Measurements from ENCODE around the gene OAF.

OAF gene

DNA sequence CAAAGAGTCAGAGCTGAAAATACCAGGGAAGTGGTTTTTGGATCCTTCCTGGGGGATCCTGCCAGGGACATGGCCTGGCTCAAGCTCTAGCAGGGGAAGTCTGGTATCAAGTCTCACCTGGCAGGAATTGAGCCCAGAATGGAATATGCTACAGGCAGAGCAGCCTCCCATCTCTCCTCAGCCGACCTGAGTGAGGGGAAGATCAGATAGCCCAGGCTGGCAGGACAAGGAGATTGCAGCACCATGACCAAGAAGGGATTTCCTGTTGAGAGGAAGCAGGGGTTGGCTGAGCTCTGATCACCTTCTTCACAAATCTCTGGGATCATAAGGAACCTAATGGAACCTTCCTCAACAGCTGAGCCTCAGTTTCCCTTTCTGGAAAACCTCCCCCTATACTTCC, 13.0 kb downstream of the OAF start:
- H3K27ac ChIP-seq (ENCODE audit: low read depth, low read length): no peak overlapping the region
- H3K9ac ChIP-seq (ENCODE audit: low read length): no peak overlapping the region
- no peaks in the 10 kb centered on the region for H3K4me1 ChIP-seq (ENCODE audit: control insufficient read depth, insufficient read depth, low read length)
- no peak overlapping the region for H3K4me3 ChIP-seq (ENCODE audit: low read length)
- no peaks in the 10 kb centered on the region for H3K36me3 ChIP-seq (ENCODE audit: control insufficient read depth, insufficient read depth, low read length)
- H3K27me3 ChIP-seq (ENCODE audit: control insufficient read depth, insufficient read depth, low read length): no peaks in the 10 kb centered on the region

GRCh38 chr11:120224361-120224760, 13.5 kb downstream of the OAF start:
- no peak overlapping the region for H3K9ac ChIP-seq (ENCODE audit: low read length)
- H3K36me3 ChIP-seq (ENCODE audit: control insufficient read depth, insufficient read depth, low read length): no peaks in the 10 kb centered on the region
- no peaks in the 10 kb centered on the region for H3K4me1 ChIP-seq (ENCODE audit: control insufficient read depth, insufficient read depth, low read length)
- H3K27ac ChIP-seq (ENCODE audit: low read depth, low read length): no peak overlapping the region
- no peak overlapping the region for H3K4me3 ChIP-seq (ENCODE audit: low read length)
- H3K27me3 ChIP-seq (ENCODE audit: control insufficient read depth, insufficient read depth, low read length): no peaks in the 10 kb centered on the region

DNA sequence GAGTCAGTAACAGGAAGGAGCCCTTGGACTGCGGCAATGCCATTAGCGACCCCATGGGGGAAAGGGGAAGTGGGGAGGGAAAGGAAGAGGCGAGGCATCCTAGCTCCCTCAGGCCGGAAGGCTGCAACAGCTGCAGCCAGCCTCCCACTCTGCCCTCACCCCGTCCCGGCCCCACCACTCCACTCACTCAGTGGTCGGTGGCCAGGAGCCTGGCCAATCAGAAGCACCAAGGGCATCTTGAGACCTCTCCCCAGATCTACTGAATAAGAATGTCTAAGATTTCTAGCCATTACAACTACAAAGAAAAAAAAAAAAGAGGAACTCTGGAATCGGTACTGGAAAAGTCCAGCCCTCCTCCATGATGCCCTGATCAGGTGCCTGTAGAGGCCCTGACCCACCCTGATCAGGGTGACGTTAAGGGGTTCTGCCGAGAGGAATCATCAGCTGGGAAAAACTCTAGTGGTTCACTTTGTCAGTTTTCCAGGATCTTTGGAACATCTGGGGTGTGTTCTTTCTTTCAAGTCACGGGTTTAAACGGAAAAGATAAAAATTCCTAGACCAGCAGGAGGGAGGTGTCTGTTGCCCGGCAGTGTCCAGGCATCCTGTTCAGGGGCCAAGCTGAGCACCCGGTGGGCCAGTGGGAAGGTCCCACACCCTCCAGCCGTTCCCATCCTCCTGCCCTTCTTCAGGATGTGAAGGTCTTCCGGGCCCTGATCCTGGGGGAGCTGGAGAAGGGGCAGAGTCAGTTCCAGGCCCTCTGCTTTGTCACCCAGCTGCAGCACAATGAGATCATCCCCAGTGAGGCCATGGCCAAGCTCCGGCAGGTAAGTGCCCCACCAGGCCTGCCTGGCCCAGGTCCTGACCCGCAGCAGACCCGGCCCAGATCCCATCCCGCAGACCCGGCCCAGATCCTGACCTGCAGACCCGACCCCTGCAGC, 14.4 kb downstream of the OAF start:
- H3K27me3 ChIP-seq (ENCODE audit: control insufficient read depth, insufficient read depth, low read length): no peaks in the 10 kb centered on the region
- H3K27ac ChIP-seq (ENCODE audit: low read depth, low read length): peak overlapping the region; percentile 23
- no peak overlapping the region for H3K4me3 ChIP-seq (ENCODE audit: low read length)
- no peaks in the 10 kb centered on the region for H3K36me3 ChIP-seq (ENCODE audit: control insufficient read depth, insufficient read depth, low read length)
- no peaks in the 10 kb centered on the region for H3K4me1 ChIP-seq (ENCODE audit: control insufficient read depth, insufficient read depth, low read length)
- no peak overlapping the region for H3K9ac ChIP-seq (ENCODE audit: low read length)

- no peaks in the 10 kb centered on the region for H3K27me3 ChIP-seq (ENCODE audit: control insufficient read depth, insufficient read depth, low read length)
- H3K4me1 ChIP-seq (ENCODE audit: control insufficient read depth, insufficient read depth, low read length): no peaks in the 10 kb centered on the region
- H3K9ac ChIP-seq (ENCODE audit: low read length): no peak overlapping the region
- H3K36me3 ChIP-seq (ENCODE audit: control insufficient read depth, insufficient read depth, low read length): no peaks in the 10 kb centered on the region
- no peak overlapping the region for H3K4me3 ChIP-seq (ENCODE audit: low read length)
- H3K27ac ChIP-seq (ENCODE audit: low read depth, low read length): no peak overlapping the region
Observed at GRCh38 chr11:120226242-120226641, 15.4 kb downstream of the OAF start.

GRCh38 chr11:120226714-120227113, 15.9 kb downstream of the OAF start:
- no peak overlapping the region for H3K4me3 ChIP-seq (ENCODE audit: low read length)
- H3K36me3 ChIP-seq (ENCODE audit: control insufficient read depth, insufficient read depth, low read length): no peaks in the 10 kb centered on the region
- H3K4me1 ChIP-seq (ENCODE audit: control insufficient read depth, insufficient read depth, low read length): no peaks in the 10 kb centered on the region
- H3K27me3 ChIP-seq (ENCODE audit: control insufficient read depth, insufficient read depth, low read length): no peaks in the 10 kb centered on the region
- no peak overlapping the region for H3K27ac ChIP-seq (ENCODE audit: low read depth, low read length)
- no peak overlapping the region for H3K9ac ChIP-seq (ENCODE audit: low read length)

DNA sequence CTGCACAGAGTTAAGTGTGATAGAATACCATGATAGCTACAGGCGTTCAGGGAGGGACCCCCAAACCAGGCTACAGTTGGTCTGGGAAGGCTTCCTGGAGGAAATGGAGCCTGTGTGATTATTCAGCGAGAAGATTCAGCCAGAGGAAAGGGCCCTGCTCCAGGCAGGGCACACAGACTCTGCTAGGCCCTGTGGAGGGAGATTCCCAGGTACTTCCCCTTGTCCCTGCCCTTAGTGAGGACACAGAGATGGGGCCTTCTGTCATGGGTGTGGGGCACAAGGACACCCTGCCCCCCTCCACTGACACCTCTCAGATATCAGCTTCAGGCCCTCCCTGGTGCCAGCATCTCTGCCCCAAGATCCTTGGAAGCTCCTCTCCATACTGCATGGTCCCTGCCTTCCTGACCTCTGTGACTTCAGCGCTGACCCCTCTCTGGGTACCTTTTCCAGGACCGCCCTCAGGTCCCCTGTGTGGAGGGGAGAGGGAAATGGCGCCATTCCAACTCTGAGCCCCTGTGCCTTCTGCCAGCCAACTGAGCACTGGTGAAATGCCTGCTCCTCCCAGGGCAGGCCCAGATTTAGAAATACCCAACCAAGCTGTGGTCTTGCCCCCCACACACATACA, 16.5 kb downstream of the OAF start:
- no peaks in the 10 kb centered on the region for H3K4me1 ChIP-seq (ENCODE audit: control insufficient read depth, insufficient read depth, low read length)
- no peaks in the 10 kb centered on the region for H3K36me3 ChIP-seq (ENCODE audit: control insufficient read depth, insufficient read depth, low read length)
- H3K27ac ChIP-seq (ENCODE audit: low read depth, low read length): no peak overlapping the region

GRCh38 chr11:120228794-120229384, 18.1 kb downstream of the OAF start:
- no peak overlapping the region for H3K9ac ChIP-seq (ENCODE audit: low read length)
- no peaks in the 10 kb centered on the region for H3K27me3 ChIP-seq (ENCODE audit: control insufficient read depth, insufficient read depth, low read length)
- no peak overlapping the region for H3K4me3 ChIP-seq (ENCODE audit: low read length)
- no peak overlapping the region for H3K27ac ChIP-seq (ENCODE audit: low read depth, low read length)
- no peaks in the 10 kb centered on the region for H3K36me3 ChIP-seq (ENCODE audit: control insufficient read depth, insufficient read depth, low read length)
- H3K4me1 ChIP-seq (ENCODE audit: control insufficient read depth, insufficient read depth, low read length): no peaks in the 10 kb centered on the region

More for the DNA sequence above, 16.5 kb downstream of the OAF start:
- no peak overlapping the region for H3K9ac ChIP-seq (ENCODE audit: low read length)
- no peaks in the 10 kb centered on the region for H3K27me3 ChIP-seq (ENCODE audit: control insufficient read depth, insufficient read depth, low read length)
- H3K4me3 ChIP-seq (ENCODE audit: low read length): no peak overlapping the region

- no peak overlapping the region for H3K4me3 ChIP-seq (ENCODE audit: low read length)
- no peaks in the 10 kb centered on the region for H3K36me3 ChIP-seq (ENCODE audit: control insufficient read depth, insufficient read depth, low read length)
- no peak overlapping the region for H3K9ac ChIP-seq (ENCODE audit: low read length)
- H3K4me1 ChIP-seq (ENCODE audit: control insufficient read depth, insufficient read depth, low read length): no peaks in the 10 kb centered on the region
- H3K27me3 ChIP-seq (ENCODE audit: control insufficient read depth, insufficient read depth, low read length): no peaks in the 10 kb centered on the region
- no peak overlapping the region for H3K27ac ChIP-seq (ENCODE audit: low read depth, low read length)
Observed at GRCh38 chr11:120229451-120230424, 18.9 kb downstream of the OAF start.

DNA sequence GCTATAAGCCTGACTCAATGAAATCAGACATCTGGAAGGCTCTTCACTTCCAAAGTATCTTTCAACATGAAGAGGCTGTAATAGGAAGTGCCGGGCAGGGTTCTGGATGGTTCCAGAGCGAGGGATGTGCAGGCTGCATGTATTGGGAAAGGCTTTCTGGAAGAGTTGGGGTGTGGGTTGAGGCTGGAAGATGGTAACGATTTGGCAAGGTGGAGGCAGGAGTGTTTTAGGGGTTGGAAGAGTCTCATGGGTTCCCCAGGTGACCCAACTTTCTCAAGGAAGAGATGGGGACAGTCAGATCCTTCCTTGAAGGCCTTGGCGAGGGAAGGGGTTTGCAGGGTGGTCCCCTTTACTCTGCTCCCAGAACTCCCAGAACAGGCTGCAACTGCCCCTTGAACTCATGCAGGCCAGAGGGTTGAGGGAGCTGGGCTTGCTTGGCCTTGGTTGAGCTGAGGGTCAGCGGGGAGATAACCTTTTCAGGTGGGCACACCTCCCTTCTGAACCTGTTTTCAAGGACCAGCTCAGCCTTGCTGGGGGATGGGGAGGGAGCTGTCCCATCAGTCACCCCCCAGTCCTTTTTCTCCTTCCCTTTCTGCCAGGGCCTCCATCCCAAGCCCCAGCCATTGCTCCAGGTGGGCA, 19.7 kb downstream of the OAF start:
- no peaks in the 10 kb centered on the region for H3K27me3 ChIP-seq (ENCODE audit: control insufficient read depth, insufficient read depth, low read length)
- no peak overlapping the region for H3K27ac ChIP-seq (ENCODE audit: low read depth, low read length)
- no peaks in the 10 kb centered on the region for H3K36me3 ChIP-seq (ENCODE audit: control insufficient read depth, insufficient read depth, low read length)
- no peak overlapping the region for H3K9ac ChIP-seq (ENCODE audit: low read length)
- H3K4me1 ChIP-seq (ENCODE audit: control insufficient read depth, insufficient read depth, low read length): no peaks in the 10 kb centered on the region
- no peak overlapping the region for H3K4me3 ChIP-seq (ENCODE audit: low read length)

DNA sequence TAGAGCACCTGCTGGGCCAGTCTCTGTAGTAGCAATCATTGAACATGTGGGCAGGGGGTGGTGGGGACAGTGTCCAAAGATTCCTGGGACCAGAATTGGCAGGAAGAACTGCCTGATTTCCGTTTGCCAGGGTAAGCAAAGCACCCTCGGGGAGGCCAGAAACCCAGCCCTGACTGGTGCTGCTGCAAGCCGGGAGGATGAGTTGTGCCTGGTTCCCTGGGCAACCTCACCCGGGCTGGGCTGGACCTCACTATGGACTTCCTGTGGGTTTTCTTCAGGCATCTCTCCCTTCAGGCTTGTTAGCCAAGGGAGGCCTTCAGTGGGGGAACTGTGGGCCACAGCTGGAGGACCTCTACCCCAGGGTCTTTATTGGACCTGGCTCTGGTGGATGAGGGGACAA, 21.1 kb downstream of the OAF start:
- Histone ChIP-seq H3K27me3 (ENCODE audit: control insufficient read depth, insufficient read depth, low read length) (no peaks in the 10 kb centered on the region), H3K36me3 (ENCODE audit: control insufficient read depth, insufficient read depth, low read length) (no peaks in the 10 kb centered on the region), H3K4me3 (ENCODE audit: low read length) (no peak overlapping the region), H3K9ac (ENCODE audit: low read length) (no peak overlapping the region), H3K4me1 (ENCODE audit: control insufficient read depth, insufficient read depth, low read length) (no peaks in the 10 kb centered on the region), H3K27ac (ENCODE audit: low read depth, low read length) (no peak overlapping the region)

- no peak overlapping the region for H3K9ac ChIP-seq (ENCODE audit: low read length)
- H3K27ac ChIP-seq (ENCODE audit: low read depth, low read length): no peak overlapping the region
- H3K36me3 ChIP-seq (ENCODE audit: control insufficient read depth, insufficient read depth, low read length): no peaks in the 10 kb centered on the region
- no peaks in the 10 kb centered on the region for H3K4me1 ChIP-seq (ENCODE audit: control insufficient read depth, insufficient read depth, low read length)
- no peak overlapping the region for H3K4me3 ChIP-seq (ENCODE audit: low read length)
- peaks cover 2% of the 10 kb centered on the region for H3K27me3 ChIP-seq (ENCODE audit: control insufficient read depth, insufficient read depth, low read length)
Observed at GRCh38 chr11:120233207-120233803, 22.5 kb downstream of the OAF start.

All from rectal smooth muscle tissue (tissue), 1 donor.